ENCODE data around the gene PARD3B. TPM values are rescaled to one million over a fixed set of nuclear protein-coding genes. Genes with fewer than 3 reads are reported as not detected.

PARD3B gene
- total RNA-seq, 1 experiment from 2014 or later: 0.63 TPM

DNA sequence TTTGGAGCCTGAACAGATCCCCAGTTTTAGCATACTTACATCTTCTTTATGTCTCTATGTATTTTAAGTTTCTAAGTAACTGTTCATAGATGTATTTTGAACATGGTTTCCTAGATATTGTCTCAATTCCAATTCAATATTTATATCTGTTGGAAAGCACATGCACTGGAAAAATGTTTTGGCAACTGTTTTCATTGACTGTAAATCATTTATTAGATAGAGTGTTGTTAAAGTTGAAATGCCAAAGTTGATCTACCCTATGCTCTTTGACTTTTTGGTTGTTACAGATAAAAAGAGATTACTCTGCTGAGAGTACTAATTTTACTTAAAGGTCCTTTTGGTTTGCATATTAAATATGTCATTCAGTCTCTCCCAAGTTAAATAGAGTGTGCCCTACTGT is 792.0 kb downstream of the PARD3B start:
- no peak for DNase-seq (ENCODE audit: low read depth)

GRCh38 chr2:205338156-205338555 is 792.9 kb downstream of the PARD3B start:
- DNase-seq (ENCODE audit: low read depth): no peak

- DNase-seq (ENCODE audit: low read depth): no peak
Measured at GRCh38 chr2:205343103-205343502, 797.8 kb downstream of the PARD3B start.

DNA sequence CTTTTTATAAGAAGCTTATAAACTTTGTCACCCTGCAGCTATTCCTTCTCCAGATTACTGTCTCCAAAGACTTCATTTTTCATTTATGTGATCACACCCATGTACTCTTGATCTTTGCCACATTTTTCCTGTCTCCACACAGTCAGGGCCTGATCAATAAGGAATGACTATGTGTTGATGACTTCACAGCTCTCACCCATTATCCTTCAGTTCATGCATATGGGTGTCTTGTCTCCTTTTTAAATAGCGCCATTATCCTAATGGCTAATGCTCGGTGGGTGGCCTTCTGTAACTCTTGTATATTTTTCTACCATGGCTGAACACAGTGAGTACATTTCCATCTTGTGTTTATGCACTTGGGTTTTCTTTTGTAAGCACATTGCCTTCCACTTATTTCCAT is 801.4 kb downstream of the PARD3B start:
- no peak for DNase-seq (ENCODE audit: low read depth)

DNA sequence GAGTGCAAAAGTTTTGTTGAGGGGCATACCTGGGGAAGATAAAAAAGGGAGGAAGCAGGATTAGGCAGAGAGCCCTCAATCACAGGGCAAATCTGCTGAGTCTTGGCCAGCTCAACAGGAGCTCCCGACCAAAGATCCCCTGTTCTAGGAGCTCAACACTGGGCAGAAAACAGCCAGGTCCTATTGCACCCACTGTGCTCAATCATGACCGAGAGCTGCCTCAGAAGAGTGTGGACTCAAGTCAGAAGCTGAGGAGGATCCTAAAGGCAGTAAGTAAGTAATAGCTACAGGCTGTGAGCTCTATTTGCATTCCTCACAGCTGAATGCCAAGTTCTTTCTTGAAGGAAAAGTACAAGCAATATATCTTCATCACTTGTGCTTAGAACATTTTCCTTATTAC is 802.6 kb downstream of the PARD3B start:
- DNase-seq (ENCODE audit: low read depth): no peak

GRCh38 chr2:205352094-205352493 is 806.8 kb downstream of the PARD3B start:
- DNase-seq (ENCODE audit: low read depth): no peak

GRCh38 chr2:205352593-205352992 is 807.3 kb downstream of the PARD3B start:
- DNase-seq (ENCODE audit: low read depth): peak; percentile 32

DNA sequence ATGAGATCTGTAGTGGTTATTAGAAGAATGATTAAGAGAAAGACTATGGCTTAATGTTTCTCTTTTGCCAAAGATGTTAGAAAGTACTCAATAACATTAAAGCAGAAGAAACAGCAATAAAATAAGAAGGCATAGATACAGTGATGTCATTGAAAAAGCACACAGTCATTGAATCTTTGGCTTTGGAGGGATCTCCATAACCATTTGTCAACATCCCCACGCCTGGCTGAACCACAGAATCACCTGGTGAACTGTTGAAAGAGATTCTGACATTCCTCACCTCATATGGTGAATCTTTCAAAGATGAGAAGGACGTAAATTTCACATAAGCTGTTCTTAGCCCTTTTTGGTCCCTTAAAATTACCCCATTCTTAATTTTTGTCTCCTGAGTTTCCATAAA is 812.5 kb downstream of the PARD3B start:
- no peak for DNase-seq (ENCODE audit: low read depth)

DNA sequence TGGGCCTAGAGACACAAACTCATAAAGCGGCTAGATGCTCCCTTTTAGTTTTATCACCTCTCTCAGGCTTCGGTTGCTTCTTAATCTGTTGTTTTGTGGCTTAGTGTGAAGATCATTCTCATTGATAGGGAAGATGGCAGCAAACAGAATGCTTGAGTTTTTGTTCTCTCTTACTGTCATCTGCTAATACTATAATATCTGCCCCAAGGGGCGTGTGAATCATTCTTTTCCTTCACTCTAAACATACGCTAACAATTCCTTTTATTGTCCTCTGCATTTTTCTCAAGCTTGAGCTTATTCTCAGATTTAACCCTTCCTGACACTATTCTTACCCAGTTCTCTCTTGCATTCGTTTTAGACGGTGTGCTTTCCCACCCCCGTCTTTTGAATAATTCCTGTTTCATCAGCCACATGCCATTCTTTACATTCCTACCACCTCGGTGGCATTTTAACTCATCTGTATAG is 813.1 kb downstream of the PARD3B start:
- DNase-seq (ENCODE audit: low read depth): no peak

GRCh38 chr2:205361272-205361671 is 816.0 kb downstream of the PARD3B start:
- no peak for DNase-seq (ENCODE audit: low read depth)

GRCh38 chr2:205361970-205362369 is 816.7 kb downstream of the PARD3B start:
- no peak for DNase-seq (ENCODE audit: low read depth)

GRCh38 chr2:205364261-205364660 is 819.0 kb downstream of the PARD3B start:
- DNase-seq (ENCODE audit: low read depth): no peak

DNA sequence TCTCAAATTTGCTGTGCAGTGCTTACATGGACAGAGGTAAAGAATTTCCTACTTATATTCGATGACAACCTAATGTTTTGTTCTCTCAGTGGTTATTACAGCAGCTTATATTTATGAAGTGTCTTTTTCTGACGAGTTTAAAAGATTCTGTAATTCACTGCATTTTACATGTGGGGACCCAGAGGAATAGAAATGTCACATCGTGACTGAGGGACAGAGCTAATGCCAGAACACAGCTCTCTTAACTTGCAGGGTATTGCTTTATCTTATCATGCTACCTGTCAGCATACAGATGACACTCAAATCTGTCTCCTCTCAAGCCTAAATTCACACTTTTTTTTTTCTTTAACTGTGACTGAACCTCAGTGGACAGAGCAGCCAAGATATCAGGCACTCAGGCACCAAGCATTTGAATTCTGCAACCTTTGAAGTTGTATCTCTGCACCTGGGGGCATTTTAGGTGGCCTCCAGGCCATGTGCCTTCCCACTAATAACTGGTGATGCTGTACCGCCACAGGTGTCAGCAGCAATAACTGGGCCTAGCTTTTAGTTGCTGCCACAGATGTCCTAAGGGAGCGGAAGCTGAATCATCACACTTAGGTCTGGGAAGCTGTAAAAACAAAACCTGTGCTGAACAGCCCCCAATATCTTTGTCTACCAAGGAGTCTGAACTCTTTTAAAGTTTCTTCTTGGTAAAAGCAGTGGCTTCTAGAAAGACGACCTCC is 821.2 kb downstream of the PARD3B start:
- peak; percentile 33 for DNase-seq (ENCODE audit: low read depth)

- no peak for DNase-seq (ENCODE audit: low read depth)
Measured at GRCh38 chr2:205367331-205367935, 822.2 kb downstream of the PARD3B start.

DNA sequence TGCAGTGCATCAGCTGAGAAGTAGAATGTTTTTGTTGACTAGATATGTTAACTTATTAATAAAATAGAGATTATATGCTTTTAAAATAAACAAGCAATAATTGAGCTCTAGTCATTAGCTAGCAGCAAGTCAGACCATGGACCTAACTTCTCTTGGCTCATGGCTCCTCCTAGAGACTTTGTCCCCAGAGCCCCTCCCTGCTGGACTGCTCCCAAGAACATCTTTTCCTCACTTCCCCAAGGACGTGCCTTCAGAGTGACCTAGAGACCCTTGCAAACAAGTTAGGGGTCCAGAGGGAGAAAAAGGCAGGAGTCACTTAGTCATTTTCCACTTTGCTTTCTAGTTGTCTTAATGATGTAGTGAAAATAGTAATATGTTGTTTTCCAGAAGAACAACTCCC is 824.5 kb downstream of the PARD3B start:
- no peak for DNase-seq (ENCODE audit: low read depth)

DNA sequence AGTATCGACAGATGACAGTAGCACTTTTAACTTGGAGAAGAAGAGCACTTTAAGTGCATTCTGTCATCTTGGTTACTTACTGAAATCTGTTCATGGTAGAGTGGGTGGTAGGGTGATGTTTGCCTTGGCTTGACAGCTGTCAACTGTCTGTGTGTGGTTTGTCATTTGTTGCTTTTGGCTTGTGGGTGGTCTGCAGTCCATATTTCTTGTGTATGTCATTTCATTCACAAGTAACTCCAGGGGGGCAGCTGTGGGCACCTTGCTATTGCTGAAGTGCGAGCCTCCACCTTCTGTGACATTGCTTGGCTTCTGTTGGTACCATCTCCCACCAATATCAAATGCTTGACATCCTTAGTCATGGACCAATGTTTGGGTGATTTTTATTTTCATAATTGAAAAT is 825.5 kb downstream of the PARD3B start:
- no peak for DNase-seq (ENCODE audit: low read depth)

GRCh38 chr2:205372141-205372540 is 826.9 kb downstream of the PARD3B start:
- peak; percentile 56 for DNase-seq (ENCODE audit: low read depth)

DNA sequence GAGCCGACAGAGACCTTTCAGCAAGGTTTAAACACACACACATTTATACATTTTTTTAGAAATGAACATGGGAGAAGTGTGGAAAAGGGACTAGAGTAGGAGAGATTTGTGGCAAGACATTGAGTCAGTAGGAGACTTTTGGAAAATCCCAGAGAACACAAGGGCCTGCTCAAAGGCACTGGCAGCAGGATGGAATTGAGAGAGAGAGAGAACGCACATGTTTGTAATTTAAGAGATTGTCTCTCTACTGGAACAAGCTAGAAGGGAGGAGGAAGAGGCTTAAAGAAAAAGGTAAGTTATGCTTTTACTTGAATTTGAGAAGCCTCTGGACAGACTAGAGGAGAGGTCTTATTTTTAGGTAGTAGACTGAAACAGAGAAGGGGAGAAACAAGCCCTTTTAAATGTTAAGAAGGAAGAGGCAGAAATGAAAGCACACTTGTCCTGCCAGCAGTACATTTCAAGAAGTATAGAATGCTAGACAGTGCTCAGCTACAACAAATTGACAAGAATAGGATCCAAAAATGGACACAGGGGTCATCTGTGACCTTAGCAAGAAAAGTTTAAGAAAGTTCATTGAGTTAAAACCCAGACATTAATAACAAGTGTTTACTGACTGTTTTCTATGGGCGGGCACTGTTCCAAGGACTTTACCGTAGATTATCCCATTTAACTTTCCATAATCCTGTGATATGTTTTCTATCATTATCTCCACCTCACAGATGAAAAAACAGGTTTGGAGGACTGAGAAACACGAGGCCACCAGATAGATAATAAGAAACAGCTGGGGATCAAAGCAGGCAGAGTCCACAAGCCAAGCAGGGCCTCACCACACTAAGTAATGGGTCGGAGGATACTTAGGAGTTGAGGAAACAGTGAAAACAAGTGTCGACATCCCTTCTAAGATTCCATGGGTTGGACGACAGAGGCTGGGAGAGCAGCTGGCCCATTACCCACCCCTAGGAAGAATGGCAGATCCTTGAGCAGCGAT is 830.5 kb downstream of the PARD3B start:
- DNase-seq (ENCODE audit: low read depth): no peak

DNA sequence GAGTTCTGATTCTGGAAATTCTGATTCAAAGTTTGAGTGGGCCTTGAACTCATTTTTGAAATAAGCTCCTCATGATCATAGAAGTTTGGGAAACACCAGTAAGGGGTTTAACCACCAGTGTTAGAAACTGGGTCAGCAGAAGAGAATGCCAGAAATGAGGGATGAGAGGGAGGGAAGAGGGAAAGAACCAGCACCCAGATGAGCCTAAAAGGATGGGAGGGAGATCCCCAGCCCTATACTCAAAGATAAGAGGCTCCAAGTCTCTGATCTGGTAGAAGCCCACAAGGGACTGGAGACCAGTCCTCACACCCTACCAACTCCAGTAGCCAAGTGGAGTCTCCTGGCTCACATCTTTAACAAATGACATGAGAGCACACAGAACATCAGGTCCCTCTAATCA is 832.0 kb downstream of the PARD3B start:
- DNase-seq (ENCODE audit: low read depth): no peak

GRCh38 chr2:205383601-205384000 is 838.3 kb downstream of the PARD3B start:
- no peak for DNase-seq (ENCODE audit: low read depth)

DNA sequence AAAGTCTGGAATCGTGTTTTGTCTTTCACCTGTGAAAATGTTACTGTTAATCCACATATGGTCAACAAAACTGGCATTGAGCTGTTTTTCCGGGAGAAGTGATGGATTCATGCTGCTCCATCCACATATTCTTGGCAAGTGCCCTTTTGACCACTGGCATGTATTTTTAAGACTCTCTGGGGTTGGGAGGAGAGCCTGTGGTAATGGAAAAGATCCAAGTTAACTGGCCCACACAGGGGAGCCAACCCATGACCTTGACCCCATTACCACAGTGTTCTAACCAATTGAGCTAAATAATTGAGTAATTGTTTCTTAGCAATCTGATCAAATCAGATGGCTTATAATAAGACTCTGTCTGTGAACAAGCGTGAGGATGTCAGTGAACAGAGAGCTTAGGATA is 840.8 kb downstream of the PARD3B start:
- DNase-seq (ENCODE audit: low read depth): no peak

DNA sequence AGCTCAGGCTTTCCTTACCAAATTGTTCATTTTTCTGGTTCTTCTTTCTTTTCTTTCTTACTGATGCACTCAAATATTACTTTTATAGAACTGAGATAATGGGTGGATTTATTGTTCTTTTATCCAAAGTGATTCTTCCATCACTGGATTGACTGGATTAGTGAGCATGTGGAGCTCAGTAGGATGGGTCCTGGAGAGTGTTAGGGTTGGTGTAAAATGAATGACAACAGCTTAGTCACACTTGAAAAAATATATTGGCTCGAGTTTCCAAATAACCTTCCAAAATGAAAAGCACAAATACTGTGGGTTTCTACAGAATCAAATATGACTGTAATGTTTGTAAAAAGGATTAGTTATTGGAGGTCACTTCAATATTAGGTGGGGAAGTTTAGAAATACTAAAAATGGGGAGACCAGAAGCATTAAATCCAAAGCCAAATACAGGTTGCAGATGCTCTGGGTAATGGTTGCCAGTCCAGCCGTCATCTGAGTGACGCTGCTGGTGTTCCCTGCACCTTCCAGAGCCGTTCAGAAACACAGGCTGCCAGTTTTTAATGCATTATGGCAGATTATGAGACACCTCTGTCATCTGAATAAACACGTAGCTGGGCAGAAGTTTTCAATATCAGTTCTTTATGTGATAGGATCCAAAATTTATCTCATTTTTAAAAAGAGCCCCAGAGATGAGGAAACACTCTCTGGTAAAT is 842.2 kb downstream of the PARD3B start:
- no peak for DNase-seq (ENCODE audit: low read depth)
